GM19372 (cell line): ENCODE data around the gene CCR9.

Experiments used
- ATAC-seq: cut with Tn5 transposase; IDR thresholded peaks from one replicate; pipeline ENCODE4 v1.9.1; 2021; ENCODE audit warnings: mild to moderate bottlenecking, low read depth, moderate library complexity; ENCODE audit not compliant: unreplicated experiment

CCR9 gene

GRCh38 chr3:45871780-45872179, 14.6 kb upstream of the CCR9 start:
- no peak for ATAC-seq

DNA sequence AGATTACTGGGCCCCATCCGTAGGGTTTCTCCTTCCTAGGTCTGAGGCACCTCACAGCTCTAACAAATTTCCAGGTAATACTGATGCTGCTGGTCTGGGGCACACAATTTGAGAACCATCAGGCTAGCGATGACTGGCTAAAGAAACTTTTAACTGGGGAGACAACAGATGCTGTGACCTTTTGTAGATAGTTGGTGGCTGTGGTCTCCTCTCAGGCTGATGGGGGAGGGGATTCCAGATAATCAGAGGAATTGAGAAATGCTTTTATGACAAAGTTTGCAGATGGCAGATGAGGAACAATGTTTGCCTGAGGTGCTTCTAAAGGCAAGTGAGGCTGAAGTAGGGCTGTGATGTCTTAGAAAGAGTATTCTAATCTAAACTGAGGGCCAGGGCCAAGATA, 13.8 kb upstream of the CCR9 start:
- ATAC-seq, result no peak

DNA sequence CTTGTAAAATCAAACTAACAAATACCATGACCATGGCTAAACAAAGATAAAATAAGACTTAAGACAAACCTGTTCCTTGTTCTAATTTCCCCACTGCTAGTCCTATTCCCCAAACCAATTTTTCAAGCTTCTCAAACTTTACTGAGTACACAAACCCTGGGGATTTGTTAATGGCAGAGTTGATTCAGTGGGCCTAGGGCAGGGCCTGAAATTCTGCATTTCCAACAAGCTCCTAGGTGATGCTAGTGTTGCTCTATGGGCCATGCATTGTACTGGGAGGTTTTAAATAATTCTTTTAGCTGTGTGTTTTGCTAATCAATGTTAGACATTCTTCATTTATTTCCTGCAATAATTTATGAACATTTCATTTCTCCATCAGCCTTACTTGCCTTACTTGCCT, 13.3 kb upstream of the CCR9 start:
- no peak for ATAC-seq

DNA sequence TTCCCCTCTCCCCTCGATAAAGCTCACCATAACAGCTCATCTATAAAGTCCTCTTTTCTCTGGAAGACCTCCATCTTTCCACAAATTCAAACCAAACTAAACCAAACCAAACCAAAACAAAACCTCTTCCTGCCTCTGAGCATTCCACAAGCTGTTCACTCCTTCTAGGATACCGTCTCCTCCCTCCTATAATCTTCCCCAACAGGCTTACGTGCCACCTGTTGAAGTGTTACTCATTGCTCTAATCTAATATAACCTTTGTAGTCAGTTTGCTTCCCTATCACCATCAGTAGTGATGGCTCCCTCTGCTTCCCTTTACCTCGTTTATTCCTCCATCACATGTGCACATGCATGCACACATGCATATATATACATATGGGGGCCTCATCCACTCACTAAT, 12.7 kb upstream of the CCR9 start:
- ATAC-seq, result no peak

DNA sequence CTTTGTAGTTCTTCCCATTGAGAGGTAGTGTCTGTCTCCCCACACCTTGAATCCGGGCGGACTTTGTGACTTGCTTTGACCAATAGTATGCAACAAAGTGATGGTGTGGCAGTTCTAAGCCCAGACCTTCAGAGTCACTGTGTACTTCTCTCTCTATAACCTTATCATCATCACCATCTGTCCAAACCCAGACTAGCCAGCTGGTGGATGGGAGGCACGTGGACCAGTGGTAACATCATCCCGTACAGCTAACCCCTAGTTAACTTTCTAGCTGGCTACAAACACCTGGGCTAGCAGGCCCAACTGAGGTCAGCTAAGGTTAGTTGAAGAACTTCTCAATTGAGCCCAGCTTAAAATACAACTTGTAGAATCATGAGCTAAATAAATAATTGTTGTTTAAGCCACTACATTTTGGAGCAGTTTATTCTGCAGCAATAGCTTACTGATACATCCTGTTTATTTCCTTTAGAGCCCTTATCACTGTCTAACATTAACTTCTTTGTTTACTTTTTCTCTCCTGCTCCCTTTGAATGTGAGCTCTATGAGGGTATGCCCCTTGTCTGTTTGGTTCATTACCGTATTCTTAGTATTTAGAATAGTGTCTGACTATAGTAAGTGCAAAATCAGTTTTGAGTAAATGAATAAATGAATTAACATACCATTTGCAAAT, 11.5 kb upstream of the CCR9 start:
- no peak for ATAC-seq

- no peak for ATAC-seq
These were observed 8.2 kb upstream of the CCR9 start for GRCh38 chr3:45878124-45878523.

GRCh38 chr3:45880725-45881077, 5.6 kb upstream of the CCR9 start:
- no peak for ATAC-seq

DNA sequence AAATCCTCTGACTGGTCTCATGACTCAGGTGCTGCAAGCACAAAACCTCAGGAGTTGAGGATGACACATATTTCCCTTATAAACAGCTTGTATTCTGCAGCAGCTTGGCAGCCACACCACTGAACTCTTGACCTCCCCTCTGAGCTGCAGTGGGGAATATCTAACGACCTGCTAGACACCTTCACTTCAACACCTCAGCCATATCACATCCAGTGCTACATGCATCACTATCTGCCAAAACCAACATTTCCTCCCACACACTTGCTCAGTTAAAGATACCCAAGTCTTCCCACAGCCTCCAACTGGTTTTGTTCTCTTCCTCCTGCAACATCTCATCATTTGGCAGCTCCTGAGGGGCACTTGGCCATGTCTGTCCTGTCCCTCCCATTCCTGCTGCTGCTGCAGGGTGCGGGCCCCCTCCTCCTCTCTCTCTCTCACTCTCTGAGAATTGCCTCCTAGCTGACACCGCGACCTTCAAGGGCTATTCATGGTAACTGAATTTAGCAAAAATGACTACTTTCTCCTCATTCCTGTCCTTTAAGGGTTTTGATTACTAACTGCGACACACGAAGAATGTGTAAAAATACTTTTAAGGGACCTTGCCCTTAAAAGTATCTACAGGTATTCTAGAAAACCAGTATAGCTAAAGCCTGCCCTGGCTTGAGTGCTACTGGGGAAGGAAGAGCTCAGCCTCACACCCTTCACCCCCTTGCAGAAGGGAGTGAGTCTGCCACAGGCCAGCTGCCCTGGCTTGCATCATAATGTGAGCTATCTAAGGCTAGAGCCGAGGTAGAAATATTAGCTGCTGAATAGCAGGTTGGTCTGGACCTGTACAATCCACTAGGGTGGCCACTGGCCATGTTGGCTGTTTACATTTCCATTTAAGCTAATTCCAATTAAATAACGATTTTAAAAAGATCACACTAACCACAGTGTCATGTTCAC, 5.0 kb upstream of the CCR9 start:
- ATAC-seq, result no peak

DNA sequence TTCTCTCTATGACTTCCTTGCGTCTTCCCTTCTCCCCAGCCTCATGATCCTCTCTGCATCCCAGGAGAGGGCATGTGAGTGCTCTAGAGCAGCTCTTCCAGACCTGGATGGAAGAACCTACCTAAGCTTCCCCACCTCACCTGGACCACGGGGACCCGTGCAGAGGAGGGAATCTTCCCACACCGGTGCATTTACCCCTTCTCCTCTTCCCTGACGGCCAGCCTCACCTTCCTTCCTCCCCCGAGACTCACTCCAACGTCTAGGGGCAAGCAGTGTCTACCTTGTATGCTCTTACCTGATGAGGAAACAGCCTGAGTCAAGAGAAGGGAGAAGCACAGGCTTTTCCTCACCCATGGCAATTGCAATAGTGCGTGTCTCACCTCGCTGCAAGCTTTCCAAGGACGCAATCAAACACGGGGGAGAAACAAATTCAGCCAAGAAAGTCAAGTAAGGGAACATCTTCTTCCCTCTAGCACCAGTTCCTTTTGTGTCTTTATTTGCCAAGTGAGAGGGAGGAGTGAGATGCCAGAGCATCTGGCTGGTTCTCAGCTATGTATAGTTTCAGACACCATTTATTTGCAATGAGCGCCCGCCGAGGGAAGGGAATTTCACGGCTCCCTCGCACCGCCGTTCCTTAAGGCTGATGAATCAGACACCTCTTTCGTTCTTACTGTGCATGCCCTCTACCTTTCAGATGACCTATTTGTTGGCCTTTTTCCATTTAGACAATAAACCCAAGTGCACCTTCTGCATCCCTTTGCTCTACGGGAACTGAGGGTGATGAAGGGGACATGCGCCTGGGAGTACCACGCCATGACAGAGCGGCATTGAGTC, 1.8 kb upstream of the CCR9 start:
- ATAC-seq, result no peak

GRCh38 chr3:45887285-45887684, 942 bp downstream of the CCR9 start:
- no peak for ATAC-seq

DNA sequence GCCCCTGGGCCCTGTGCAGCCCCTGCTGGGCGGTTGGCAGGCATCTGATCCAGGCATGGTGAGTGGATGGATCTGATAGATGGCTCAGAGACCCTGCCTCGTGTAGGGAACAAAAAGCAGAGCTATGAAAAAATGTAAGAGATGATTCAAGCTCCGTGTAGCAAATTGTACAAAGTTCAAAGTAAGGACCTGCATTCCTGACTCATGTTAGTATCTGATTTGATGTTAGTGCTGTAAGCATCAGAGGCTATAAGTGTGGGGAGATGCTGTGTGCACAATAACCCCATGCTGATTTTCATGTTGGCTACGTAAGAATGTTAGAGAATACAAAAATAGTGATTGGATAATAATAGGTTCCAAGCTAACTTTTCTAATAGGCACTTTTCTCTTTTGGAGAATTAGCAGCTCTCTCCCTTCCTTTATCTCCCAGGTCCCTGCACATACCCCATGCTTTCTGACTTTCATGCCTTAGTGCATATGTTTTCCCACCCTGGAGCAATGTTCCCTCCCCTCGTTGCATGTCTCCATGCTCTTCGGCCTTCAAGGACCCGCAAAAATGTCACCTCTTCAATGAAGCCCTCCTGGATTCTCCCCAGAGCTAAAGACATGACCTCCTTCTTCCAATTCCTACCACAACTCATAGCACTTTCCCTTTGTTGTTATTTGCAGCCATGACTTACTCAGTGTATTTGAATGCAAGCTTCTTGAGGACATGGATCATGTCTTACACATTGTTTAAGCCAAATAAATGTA, 1.6 kb downstream of the CCR9 start:
- ATAC-seq, result no peak

DNA sequence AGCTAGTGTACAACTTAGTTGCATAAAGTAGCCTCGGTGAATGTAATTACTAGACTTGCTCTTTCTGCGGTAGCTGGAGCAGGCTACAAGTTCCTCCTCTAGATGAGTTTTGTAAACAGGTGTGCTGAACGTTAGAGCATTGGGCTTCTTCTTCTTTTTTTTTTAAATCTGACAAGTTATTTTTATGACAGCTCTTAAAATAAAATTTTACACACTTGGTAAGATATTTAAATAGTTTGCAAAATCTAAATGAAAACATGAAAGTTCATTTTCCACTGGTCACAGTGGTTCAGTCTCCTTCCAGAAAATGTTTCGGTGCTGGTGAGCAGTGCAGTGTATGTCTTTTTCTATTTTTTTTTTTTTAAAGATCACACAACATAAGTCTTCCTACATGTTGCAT, 3.0 kb downstream of the CCR9 start:
- no peak for ATAC-seq

DNA sequence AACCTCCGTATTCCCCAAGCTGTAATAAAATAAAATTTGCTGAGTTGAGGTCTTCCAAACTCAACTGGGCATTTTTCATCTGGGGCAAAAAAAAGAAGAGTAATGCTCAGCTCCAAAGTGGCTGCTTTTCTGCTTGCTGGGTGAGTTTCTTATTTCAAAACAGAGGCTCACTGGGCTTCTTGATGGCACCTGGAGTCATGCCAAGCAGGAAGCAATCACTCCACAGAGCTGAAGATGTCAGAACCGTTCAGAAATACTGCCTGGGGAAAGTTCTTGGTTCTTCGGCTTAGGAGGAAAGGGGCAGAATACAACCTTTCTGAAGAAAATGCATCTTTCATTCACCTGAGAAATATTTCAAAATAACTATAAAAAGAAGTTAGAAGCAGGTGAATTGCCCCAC, 4.1 kb downstream of the CCR9 start:
- no peak for ATAC-seq

DNA sequence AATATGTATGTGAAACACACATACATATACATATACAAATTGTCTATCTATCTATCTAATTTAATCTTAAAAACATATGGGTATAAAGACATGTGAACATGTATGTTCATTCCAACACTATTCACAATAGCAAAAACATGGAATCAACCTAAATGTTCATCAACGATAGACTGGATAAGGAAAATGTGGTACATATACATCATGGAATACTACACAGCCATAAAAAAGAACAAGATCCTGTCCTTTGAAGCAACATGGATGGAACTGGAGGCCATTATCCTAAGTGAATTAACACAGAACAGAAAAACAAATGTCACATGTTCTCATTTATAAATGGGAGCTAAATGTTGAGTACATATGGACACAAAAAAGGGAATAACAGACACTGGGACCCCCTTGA, 5.8 kb downstream of the CCR9 start:
- no peak for ATAC-seq

- ATAC-seq, result no peak
These were observed 7.7 kb downstream of the CCR9 start for GRCh38 chr3:45894015-45894414.

- ATAC-seq, result no peak
These were observed 9.5 kb downstream of the CCR9 start for GRCh38 chr3:45895686-45896468.

DNA sequence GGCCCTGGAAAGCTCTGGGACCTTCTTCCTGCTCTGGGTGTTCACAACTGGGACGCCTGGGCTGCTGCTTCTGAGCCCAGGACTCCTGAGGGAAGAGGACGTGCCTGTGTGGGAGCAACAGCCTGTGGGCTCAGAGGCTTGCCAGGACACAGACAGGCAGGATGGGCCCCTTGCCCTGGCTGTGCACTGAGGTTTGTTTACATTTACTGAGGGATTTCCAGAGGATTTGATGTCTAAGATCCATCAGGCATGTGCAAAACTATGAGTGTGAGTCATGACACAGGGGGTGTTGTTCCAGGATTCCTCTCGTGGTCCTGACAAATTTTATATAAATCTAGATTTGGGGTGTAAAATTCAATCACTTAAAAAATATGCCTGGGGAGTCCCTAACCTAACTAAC, 10.6 kb downstream of the CCR9 start:
- ATAC-seq, result no peak

GRCh38 chr3:45904931-45905330, 18.6 kb downstream of the CCR9 start:
- ATAC-seq, result no peak

GRCh38 chr3:45905755-45906154, 19.4 kb downstream of the CCR9 start:
- no peak for ATAC-seq
